OCI-LY1 (cell line): ENCODE measurements around the gene TMCC1.

Experiments
- H2AFZ ChIP-seq: fragments of 200-600 bp; sonication (generic), shearing (Covaris generic); 2 replicates; pipeline ENCODE4 v1.6.0; 2014; ENCODE audit warnings: antibody characterized with exemption, mild to moderate bottlenecking, low read length
- H3F3A ChIP-seq: fragments of 200-600 bp; sonication (generic), shearing (Covaris generic); 2 replicates; pipeline ENCODE4 v1.6.0; 2014; ENCODE audit warnings: mild to moderate bottlenecking, antibody characterized with exemption, low read length, moderate library complexity; ENCODE audit not compliant: insufficient read depth
- H3K27ac ChIP-seq: fragments of 200-600 bp; sonication (generic); 2 replicates; pipeline ENCODE4 v1.5.1; 2014; ENCODE audit warnings: low read length, mixed run types, mild to moderate bottlenecking, low read depth; ENCODE audit not compliant: poor library complexity, severe bottlenecking
- H3K27me3 ChIP-seq: fragments of 200-600 bp; sonication (generic); 2 replicates; pipeline ENCODE4 v1.6.0; 2014; ENCODE audit warnings: antibody characterized with exemption, mild to moderate bottlenecking, low read length, moderate library complexity; ENCODE audit not compliant: insufficient read depth
- H3K36me3 ChIP-seq: fragments of 200-600 bp; sonication (generic); 2 replicates; pipeline ENCODE4 v1.6.1; 2014; ENCODE audit warnings: mild to moderate bottlenecking, antibody characterized with exemption, low read length, moderate library complexity, mixed read lengths; ENCODE audit not compliant: insufficient read depth
- H3K4me1 ChIP-seq: fragments of 200-600 bp; sonication (generic); 2 replicates; pipeline ENCODE4 v1.5.1; 2014; ENCODE audit warnings: mild to moderate bottlenecking, low read length, moderate library complexity; ENCODE audit not compliant: insufficient read depth, severe bottlenecking
- H3K4me2 ChIP-seq: fragments of 200-600 bp; sonication (generic), shearing (Covaris generic); 2 replicates; pipeline ENCODE4 v1.6.1; 2014; ENCODE audit warnings: low read length
- H3K4me3 ChIP-seq: fragments of 200-600 bp; sonication (generic); 2 replicates; pipeline ENCODE4 v1.5.1; 2014; ENCODE audit warnings: low read length, low read depth, mild to moderate bottlenecking, mixed read lengths; ENCODE audit not compliant: poor library complexity, severe bottlenecking
- H3K79me2 ChIP-seq: fragments of 200-600 bp; shearing (Covaris generic); 2 replicates; pipeline ENCODE4 v1.6.1; 2016; ENCODE audit warnings: mixed run types, low read length, mixed read lengths; ENCODE audit not compliant: insufficient read depth
- H3K9ac ChIP-seq: fragments of 200-600 bp; sonication (generic), shearing (Covaris generic); 2 replicates; pipeline ENCODE4 v1.6.1; 2014; ENCODE audit warnings: mild to moderate bottlenecking, low read length, mixed read lengths
- H3K9me2 ChIP-seq: fragments of 200-600 bp; sonication (generic), shearing (Covaris generic); 2 replicates; pipeline ENCODE4 v1.6.1; 2014; ENCODE audit warnings: low read depth, mild to moderate bottlenecking, low read length, mixed read lengths
- H3K9me3 ChIP-seq: fragments of 200-600 bp; shearing (Covaris generic); 2 replicates; pipeline ENCODE4 v1.6.1; 2014; ENCODE audit warnings: low read length, mixed read lengths
- H4K20me1 ChIP-seq: fragments of 200-600 bp; sonication (generic), shearing (Covaris generic); 2 replicates; pipeline ENCODE4 v1.6.0; 2016; ENCODE audit warnings: mild to moderate bottlenecking, low read length; ENCODE audit not compliant: insufficient read depth
- EZH2 ChIP-seq: fragments of 200-600 bp; sonication (generic), shearing (Covaris generic); IDR thresholded peaks from 2 replicates; pipeline ENCODE4 v1.8.0; 2017; ENCODE audit warnings: borderline replicate concordance, mixed run types, mild to moderate bottlenecking, antibody characterized with exemption, low read length, moderate library complexity, mixed read lengths
- TF ChIP-seq, protein P1 (sequence below): fragments of 200-600 bp; sonication (generic), shearing (Covaris generic); IDR thresholded peaks from 2 replicates; pipeline ENCODE4 v1.5.1; 2017; ENCODE audit warnings: mild to moderate bottlenecking, antibody characterized with exemption, low read length, moderate library complexity, mixed read lengths

Gene TMCC1

DNA sequence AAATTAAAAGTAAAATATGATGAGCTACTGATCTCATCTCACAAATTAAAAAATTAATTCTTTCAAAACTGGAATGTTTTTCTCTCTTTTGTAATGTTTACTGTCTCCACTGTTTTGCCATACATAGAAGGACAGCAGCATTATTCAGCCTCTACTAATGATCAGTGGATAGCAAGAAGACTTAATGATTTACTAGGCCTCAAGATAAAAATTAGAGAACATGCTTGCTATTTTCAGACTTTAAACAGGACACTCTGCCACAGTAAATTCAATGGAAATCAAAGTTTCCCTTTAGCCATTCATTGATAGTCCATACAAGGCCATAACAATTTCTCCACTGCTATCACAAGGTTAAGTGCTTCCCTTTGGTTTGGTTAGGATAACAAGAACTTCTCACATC lies 129.4 kb downstream of the TMCC1 start:
- no peaks in the 10 kb centered on the region for H3K79me2 ChIP-seq
- H2AFZ ChIP-seq, result no peak overlapping the region
- H3K27me3 ChIP-seq, result no peaks in the 10 kb centered on the region
- no peak overlapping the region for H3K4me3 ChIP-seq
- H3K9me3 ChIP-seq, result no peaks in the 10 kb centered on the region
- H3K9me2 ChIP-seq, result no peaks in the 10 kb centered on the region
- H3K36me3 ChIP-seq, result no peaks in the 10 kb centered on the region
- H4K20me1 ChIP-seq, result no peaks in the 10 kb centered on the region
- H3K4me1 ChIP-seq, result peaks cover 16% of the 10 kb centered on the region
- no peak overlapping the region for H3K4me2 ChIP-seq
- TF ChIP-seq, protein P1, sequence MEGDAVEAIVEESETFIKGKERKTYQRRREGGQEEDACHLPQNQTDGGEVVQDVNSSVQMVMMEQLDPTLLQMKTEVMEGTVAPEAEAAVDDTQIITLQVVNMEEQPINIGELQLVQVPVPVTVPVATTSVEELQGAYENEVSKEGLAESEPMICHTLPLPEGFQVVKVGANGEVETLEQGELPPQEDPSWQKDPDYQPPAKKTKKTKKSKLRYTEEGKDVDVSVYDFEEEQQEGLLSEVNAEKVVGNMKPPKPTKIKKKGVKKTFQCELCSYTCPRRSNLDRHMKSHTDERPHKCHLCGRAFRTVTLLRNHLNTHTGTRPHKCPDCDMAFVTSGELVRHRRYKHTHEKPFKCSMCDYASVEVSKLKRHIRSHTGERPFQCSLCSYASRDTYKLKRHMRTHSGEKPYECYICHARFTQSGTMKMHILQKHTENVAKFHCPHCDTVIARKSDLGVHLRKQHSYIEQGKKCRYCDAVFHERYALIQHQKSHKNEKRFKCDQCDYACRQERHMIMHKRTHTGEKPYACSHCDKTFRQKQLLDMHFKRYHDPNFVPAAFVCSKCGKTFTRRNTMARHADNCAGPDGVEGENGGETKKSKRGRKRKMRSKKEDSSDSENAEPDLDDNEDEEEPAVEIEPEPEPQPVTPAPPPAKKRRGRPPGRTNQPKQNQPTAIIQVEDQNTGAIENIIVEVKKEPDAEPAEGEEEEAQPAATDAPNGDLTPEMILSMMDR, result no peak
- no peak overlapping the region for H3K9ac ChIP-seq
- no peak overlapping the region for H3K27ac ChIP-seq
- no peaks in the 10 kb centered on the region for H3F3A ChIP-seq

DNA sequence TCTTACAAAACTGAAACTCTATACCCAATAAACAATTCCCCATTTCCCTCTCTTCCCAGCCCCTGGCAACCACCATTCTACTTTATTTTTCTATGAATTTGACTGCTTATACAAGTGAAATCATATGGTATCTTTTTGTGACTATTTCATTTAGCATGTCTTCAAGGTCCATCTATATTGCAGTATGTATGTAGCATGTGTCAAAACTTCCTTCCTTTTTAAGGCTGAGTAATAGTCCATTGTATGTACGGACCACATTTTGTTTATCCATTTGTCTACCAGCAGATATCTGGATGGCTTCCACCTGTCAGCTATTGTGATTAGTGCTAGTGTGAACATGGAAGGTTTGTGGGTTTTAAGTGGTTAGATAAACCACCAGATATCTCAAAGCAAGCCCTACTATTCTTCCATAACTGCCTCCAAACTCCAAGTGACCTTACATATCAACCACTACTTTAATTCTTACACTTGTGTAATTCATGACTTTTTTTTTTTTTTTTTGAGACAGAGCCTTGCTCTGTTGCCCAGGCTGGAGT lies 134.7 kb downstream of the TMCC1 start:
- Histone ChIP-seq H3K27me3 (no peaks in the 10 kb centered on the region), H3K4me3 (no peak overlapping the region), H3K36me3 (peaks cover 8% of the 10 kb centered on the region; the same call in 1 of the 2 replicates), H3K4me2 (no peak overlapping the region), H4K20me1 (no peaks in the 10 kb centered on the region), H3K27ac (no peak overlapping the region), H3K9me3 (no peaks in the 10 kb centered on the region), H3K9me2 (no peaks in the 10 kb centered on the region), H3F3A (no peaks in the 10 kb centered on the region), H3K4me1 (no peaks in the 10 kb centered on the region), H3K79me2 (no peaks in the 10 kb centered on the region), H2AFZ (no peak overlapping the region), H3K9ac (no peak overlapping the region)
- no peak for TF ChIP-seq EZH2
- TF ChIP-seq, protein P1, result no peak

DNA sequence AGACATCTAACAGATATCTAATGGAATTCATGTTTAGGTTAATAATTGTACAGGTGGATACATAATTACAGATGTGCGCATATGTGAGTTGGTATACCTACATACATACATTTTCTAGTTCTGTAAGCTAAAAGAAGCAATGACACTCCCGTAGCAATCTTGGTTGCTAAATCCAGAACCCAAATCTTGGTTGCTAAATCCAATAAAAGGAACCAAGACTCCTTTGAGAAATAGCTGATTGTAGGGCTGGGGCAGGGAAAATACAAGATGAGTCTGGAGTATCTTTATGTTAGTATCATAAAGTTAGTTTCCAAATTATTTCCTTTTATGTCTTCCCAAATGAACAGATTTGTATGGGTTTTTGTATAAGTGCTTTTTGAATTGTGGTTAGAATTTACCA lies 135.2 kb downstream of the TMCC1 start:
- no peak overlapping the region for H3K4me2 ChIP-seq
- no peaks in the 10 kb centered on the region for H3K27me3 ChIP-seq
- H3K79me2 ChIP-seq, result no peaks in the 10 kb centered on the region
- no peaks in the 10 kb centered on the region for H3K9me2 ChIP-seq
- no peaks in the 10 kb centered on the region for H4K20me1 ChIP-seq
- H3K9me3 ChIP-seq, result 0 out of 2 replicates have a peak, but pooled peaks cover 5% of the 10 kb centered on the region
- H3K27ac ChIP-seq, result no peak overlapping the region
- peaks cover 8% of the 10 kb centered on the region; the same call in 1 of the 2 replicates for H3K36me3 ChIP-seq
- no peaks in the 10 kb centered on the region for H3F3A ChIP-seq
- H2AFZ ChIP-seq, result no peak overlapping the region
- H3K4me1 ChIP-seq, result no peaks in the 10 kb centered on the region
- TF ChIP-seq, protein P1, result no peak
- no peak for TF ChIP-seq EZH2
- no peak overlapping the region for H3K9ac ChIP-seq
- no peak overlapping the region for H3K4me3 ChIP-seq
